GM03348 (cell line): Measurements from ENCODE around the gene NEK7.

Experiments
- DNase-seq: peaks from one replicate; pipeline ENCODE4 v3.0.0; 2012; ENCODE audit warnings: low spot score

Gene NEK7

DNA sequence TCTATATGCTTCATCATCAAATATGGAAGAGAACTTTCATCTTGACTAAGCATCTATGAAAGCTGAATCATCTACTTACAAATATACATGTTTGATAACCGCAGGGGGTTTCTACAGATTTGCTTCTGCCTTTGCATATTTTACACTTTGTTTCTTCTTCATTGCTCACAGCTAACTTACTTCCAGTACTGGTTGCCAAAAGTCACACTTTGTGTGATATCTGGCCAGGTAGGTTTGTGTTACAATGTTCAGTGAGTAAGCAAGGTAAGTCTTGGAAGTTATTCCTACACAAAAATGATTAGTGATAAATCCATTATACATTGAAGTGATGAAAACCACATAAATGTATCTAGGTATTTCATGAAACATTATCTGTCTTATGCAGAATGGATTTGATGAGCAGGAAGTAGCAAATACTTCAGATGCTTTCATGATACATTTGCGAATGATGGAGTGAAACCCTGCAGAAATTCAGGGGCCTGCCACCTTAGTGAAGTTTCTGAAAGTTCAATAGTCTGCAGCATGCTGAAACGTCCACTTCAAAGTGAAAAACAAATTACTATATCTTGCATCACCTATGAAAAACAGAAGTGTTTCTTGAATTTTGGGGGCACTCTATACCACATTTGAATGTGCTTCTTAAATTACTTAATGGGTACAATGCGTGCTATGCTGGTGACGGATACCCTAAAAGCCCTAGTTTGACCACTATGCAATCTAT is 196.3 kb downstream of the NEK7 start:
- no peak for DNase-seq

DNA sequence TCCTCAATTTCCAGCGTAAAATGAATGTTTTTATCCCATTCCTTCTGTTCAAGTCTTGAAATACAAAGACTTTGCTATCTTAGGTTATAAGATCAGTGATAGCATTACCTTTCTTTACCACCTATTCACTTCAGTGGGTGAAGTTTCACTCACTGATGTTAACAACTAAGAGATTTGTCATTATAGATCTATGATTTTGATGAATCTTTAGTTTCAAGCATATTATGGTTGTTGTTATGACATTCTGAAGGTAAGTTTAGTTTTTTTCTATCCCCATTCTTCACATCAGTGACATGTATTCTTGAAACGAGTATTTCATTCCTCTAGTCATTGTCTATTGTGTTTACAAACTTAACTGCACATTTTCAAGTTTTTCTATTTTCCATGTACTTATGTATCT is 201.1 kb downstream of the NEK7 start:
- DNase-seq = no peak

DNA sequence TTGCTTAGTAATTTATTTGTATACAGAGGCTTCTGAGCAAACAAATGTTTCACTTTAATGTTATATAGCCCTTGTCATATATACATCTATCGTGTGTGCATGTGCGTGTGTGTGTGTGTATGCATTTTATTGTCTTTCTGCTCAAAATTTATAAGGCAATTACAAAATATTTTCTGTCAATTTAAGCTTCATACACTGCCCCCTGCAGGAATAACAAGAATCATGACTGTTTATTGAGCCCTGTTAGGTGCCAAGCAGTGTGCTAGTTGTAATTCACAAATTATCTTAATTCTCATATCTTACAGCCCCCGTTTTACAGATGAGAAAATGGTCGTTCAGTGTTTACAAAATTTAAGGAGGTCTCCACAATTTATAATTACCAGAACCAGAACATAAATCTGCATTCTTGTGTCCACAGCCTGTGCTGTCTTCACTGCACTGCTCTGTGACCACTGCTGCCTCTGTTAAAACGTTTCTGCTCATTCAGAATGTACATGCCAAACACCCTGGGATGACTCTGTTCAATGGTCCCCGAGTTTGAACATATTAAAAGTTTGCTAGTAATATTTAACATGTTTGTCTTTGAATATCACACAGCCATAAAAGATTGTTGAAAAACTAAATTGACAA is 202.3 kb downstream of the NEK7 start:
- no peak for DNase-seq

DNA sequence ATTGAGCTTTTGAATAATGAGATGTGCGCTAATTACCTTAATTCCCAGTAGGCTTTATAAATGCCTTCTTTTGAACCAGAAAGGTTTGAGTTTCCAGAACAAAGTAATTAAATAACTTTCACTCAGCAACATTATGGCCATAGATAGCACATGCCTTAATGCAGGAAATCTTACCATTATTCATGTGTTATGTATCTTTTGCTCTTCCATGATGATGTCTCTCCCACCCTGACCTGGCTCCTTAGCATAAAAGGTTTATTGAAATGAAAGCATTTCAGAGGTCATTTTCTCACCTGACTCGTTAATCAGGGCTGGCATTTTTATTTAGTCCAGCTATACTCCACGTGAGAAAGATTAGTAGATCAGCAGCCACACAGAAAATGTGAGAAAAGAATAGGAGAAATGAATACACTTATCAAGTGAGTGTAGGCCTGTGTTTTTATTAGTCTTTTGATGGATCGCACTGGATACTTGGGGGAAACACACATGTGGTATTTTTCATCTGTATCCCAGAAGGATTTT is 203.5 kb downstream of the NEK7 start:
- DNase-seq = no peak

DNA sequence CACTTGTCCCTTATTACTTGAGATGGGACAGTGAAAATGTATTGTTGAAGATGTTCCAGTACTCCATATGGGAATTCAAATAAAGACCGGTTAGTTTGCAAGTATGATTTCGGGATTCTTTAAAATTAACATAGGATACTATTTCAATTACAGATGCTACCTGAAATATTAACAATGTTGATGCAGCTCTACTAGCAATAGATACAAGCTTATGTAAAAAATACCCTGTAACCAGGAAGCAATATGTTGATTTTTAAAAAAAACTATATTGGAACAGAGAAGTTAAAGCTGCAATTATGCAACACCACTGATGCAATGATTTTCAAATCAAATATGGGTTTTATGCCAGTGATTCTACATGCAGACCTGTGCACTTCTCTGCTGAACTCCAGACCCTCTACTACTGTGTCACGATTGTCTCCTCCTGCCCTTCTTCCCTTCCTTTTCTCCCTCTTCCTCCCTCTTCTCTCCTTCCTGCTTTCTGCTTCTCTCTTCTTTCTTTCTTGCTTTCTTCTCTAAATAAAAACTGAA is 204.5 kb downstream of the NEK7 start:
- DNase-seq = no peak

DNA sequence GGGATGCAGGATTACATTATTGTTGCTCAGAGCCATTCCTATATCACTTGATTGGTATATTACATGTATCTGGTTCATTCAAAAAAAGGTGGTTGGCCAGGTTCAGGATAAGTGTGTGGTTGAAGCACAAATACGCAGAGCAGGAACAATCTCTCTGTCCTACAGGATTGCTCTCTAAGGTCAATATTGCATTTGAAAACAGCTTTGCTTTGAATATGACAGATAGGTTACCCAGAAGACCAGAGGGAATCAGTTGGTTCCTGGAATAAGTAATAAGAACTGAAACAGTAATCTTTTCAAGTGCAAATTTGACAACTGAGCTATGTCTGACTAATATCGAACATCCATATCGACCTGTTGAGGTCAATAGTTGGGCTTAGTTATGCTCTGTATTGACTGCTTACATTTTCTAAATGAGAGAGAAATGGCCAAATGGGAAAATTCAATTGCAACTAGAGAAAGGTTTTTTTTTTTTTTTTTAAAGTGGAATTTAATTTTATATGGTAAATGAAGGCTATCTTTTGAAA is 206.9 kb downstream of the NEK7 start:
- DNase-seq = no peak

DNA sequence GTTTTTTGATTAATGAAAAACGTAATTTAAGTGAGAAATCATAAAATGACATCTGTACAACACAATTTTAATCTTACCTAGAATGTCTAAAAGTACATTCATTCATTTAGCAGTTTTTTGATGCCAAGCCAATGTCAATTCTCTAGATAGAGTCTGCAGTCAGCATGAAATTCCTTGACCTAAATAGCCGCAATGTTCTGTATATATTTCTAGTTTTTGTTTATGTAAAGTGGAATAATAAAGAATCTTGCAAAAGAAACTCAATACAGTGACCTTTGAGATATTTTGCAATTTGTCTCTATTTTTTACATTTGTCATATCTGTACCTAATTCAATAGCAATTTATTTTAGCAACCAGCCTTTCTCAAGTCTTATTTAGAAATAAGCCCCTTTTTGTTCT is 207.7 kb downstream of the NEK7 start:
- DNase-seq = no peak

DNA sequence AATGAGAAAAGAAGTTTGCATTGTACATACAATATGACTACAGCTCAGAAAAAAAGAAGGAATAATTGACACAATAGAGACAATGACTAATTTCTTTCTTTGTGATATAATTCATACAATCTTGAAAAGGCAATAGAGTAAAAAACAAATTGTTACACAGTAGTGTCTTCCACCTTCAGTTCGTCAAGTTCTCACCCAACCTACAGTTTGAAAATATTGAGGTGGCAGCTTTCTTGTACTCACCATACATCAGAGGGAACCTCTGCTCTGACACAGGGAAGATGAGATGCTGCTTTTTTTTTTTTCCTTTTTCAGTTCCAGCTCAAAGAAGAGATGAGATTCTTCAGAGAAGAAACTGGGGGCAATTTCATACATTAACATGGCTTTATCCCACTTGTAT is 210.5 kb downstream of the NEK7 start:
- DNase-seq = no peak

DNA sequence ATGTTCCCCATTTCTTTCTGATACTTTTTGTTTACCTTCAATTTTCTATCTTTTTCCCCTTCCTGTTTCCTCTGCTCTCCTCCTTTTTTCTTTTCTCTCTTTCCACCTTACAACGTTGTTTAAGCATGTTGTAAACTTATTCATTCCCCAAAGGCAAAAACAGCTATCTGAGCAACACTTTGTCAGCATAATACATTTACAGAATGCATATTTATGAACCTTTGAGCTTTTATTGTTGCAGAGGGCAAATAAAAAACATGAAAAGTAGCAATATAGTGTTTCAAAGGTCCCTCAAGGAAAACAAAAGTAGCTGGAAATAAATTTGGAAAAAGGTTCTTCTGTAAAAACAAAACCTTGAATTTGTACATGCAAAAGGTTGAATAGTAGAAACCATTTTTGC is 214.2 kb downstream of the NEK7 start:
- DNase-seq = no peak
